HG03064 (cell line): ENCODE measurements around the gene GAGE12C.
"Not testable (repeated sequence)": the region's sequence is repeated elsewhere in the genome, so short reads cannot be mapped to it uniquely, and the experiment has no call there.

ENCODE experiments used
- ATAC-seq: cut with Tn5 transposase; IDR thresholded peaks from one replicate; pipeline ENCODE4 v1.9.1; 2021; ENCODE audit warnings: low read depth; ENCODE audit not compliant: unreplicated experiment

Gene GAGE12C

GRCh38 chrX:49531877-49532276 is at the start of gene GAGE12C:
Gene GAGE12C (plus strand): TSS chrX:49532177. CDS start chrX:49533332, 1,155 bp downstream.
- not testable (repeated sequence) for ATAC-seq

- ATAC-seq, result not testable (repeated sequence)
Measured at GRCh38 chrX:49541433-49541832, 9.5 kb downstream of the GAGE12C start, which contains the start of gene GAGE12D. Gene GAGE12D (plus strand): TSS chrX:49541733. CDS start chrX:49542888, 1,155 bp downstream.

GRCh38 chrX:49550989-49551388 is 19.0 kb downstream of the GAGE12C start, which contains the start of gene GAGE12E:
Gene GAGE12E (plus strand): TSS chrX:49551289. CDS start chrX:49552444, 1,155 bp downstream.
- ATAC-seq, result not testable (repeated sequence)

- ATAC-seq, result not testable (repeated sequence)
Measured at GRCh38 chrX:49560542-49560941, 28.6 kb downstream of the GAGE12C start, which contains the start of gene GAGE12F. Gene GAGE12F (plus strand): TSS chrX:49560842. CDS start chrX:49561997, 1,155 bp downstream.

GRCh38 chrX:49568728-49569127 is 36.8 kb downstream of the GAGE12C start:
- not testable (repeated sequence) for ATAC-seq

- not testable (repeated sequence) for ATAC-seq
Measured at GRCh38 chrX:49569152-49569551, 37.2 kb downstream of the GAGE12C start.

- not testable (repeated sequence) for ATAC-seq
Measured at GRCh38 chrX:49570100-49570499, 38.1 kb downstream of the GAGE12C start, which contains the start of gene GAGE12G. Gene GAGE12G (plus strand): TSS chrX:49570400. CDS start chrX:49571555, 1,155 bp downstream.

- ATAC-seq, result not testable (repeated sequence)
Measured at GRCh38 chrX:49579649-49580048, 47.7 kb downstream of the GAGE12C start, which contains the start of gene GAGE12H. Gene GAGE12H (plus strand): TSS chrX:49579949. CDS start chrX:49581104, 1,155 bp downstream.
